KMS-11 (cell line): ENCODE data around the gene FOXA1.

Experiments used
- H2AFZ ChIP-seq: fragments of 200-600 bp; sonication (generic); 2 replicates; pipeline ENCODE4 v1.6.1; 2016; ENCODE audit warnings: antibody characterized with exemption, mixed run types, low read depth
- H3K27ac ChIP-seq: fragments of 200-600 bp; sonication (generic); 2 replicates; pipeline ENCODE4 v1.6.1; 2016; ENCODE audit warnings: mild to moderate bottlenecking, mixed run types
- H3K27me3 ChIP-seq: fragments of 200-600 bp; sonication (generic); 2 replicates; pipeline ENCODE4 v1.6.1; 2017; ENCODE audit warnings: mild to moderate bottlenecking, low read depth, mixed run types, moderate library complexity; ENCODE audit not compliant: insufficient read depth
- H3K36me3 ChIP-seq: fragments of 200-600 bp; sonication (generic); 2 replicates; pipeline ENCODE4 v1.6.1; 2017; ENCODE audit warnings: mild to moderate bottlenecking, mixed run types; ENCODE audit not compliant: insufficient read depth
- H3K4me1 ChIP-seq: fragments of 200-600 bp; sonication (generic); 2 replicates; pipeline ENCODE4 v1.6.1; 2016; ENCODE audit warnings: mild to moderate bottlenecking, low read depth, mixed run types; ENCODE audit not compliant: poor library complexity, severe bottlenecking
- H3K4me2 ChIP-seq: fragments of 200-600 bp; sonication (generic); 2 replicates; pipeline ENCODE4 v1.7.0; 2016; ENCODE audit warnings: mild to moderate bottlenecking, mixed run types
- H3K4me3 ChIP-seq: fragments of 200-600 bp; sonication (generic); IDR thresholded peaks from 2 replicates; pipeline ENCODE4 v1.6.1; 2017; ENCODE audit warnings: low read depth, low read length, mixed read lengths; ENCODE audit not compliant: insufficient read depth
- H3K79me2 ChIP-seq: fragments of 200-600 bp; sonication (generic); 2 replicates; pipeline ENCODE4 v1.6.1; 2016; ENCODE audit warnings: low read depth, mixed run types; ENCODE audit not compliant: insufficient read depth
- H3K9ac ChIP-seq: fragments of 200-600 bp; sonication (generic); 2 replicates; pipeline ENCODE4 v1.6.1; 2016; ENCODE audit warnings: mild to moderate bottlenecking, mixed run types
- H4K20me1 ChIP-seq: fragments of 200-600 bp; sonication (generic); 2 replicates; pipeline ENCODE4 v1.6.1; 2016; ENCODE audit warnings: mild to moderate bottlenecking, mixed run types; ENCODE audit not compliant: insufficient read depth
- CTCF ChIP-seq: fragments of 200-600 bp; sonication (generic); conservative IDR thresholded peaks from 2 replicates; pipeline ENCODE4 v1.6.1; 2017; ENCODE audit warnings: low read depth, mild to moderate bottlenecking, antibody characterized with exemption, low read length, moderate library complexity, mixed read lengths

FOXA1 gene

GRCh38 chr14:37545174-37545573, 49.9 kb downstream of the FOXA1 start:
- Histone ChIP-seq H3K9ac (no peak overlapping the region), H3K27me3 (no peaks in the 10 kb centered on the region), H3K4me3 (no peak overlapping the region), H3K4me1 (no peaks in the 10 kb centered on the region), H4K20me1 (no peaks in the 10 kb centered on the region), H2AFZ (no peak overlapping the region), H3K4me2 (no peak overlapping the region), H3K79me2 (no peaks in the 10 kb centered on the region), H3K27ac (no peak overlapping the region), H3K36me3 (no peaks in the 10 kb centered on the region)
- no peak for TF ChIP-seq CTCF

- no peak for TF ChIP-seq CTCF
- no peaks in the 10 kb centered on the region for H4K20me1 ChIP-seq
- no peak overlapping the region for H2AFZ ChIP-seq
- no peaks in the 10 kb centered on the region for H3K36me3 ChIP-seq
- H3K27me3 ChIP-seq: no peaks in the 10 kb centered on the region
- no peak overlapping the region for H3K9ac ChIP-seq
- H3K4me3 ChIP-seq: no peak overlapping the region
- no peaks in the 10 kb centered on the region for H3K4me1 ChIP-seq
- no peaks in the 10 kb centered on the region for H3K79me2 ChIP-seq
- H3K4me2 ChIP-seq: no peak overlapping the region
- H3K27ac ChIP-seq: no peak overlapping the region
These were observed 50.6 kb downstream of the FOXA1 start for GRCh38 chr14:37544407-37544806.

GRCh38 chr14:37539992-37540391, 55.1 kb downstream of the FOXA1 start:
- no peak overlapping the region for H3K27ac ChIP-seq
- no peaks in the 10 kb centered on the region for H4K20me1 ChIP-seq
- H3K4me3 ChIP-seq: no peak overlapping the region
- H2AFZ ChIP-seq: no peak overlapping the region
- H3K36me3 ChIP-seq: no peaks in the 10 kb centered on the region
- TF ChIP-seq CTCF: no peak
- H3K4me2 ChIP-seq: no peak overlapping the region
- H3K4me1 ChIP-seq: no peaks in the 10 kb centered on the region
- no peak overlapping the region for H3K9ac ChIP-seq
- no peaks in the 10 kb centered on the region for H3K27me3 ChIP-seq
- H3K79me2 ChIP-seq: no peaks in the 10 kb centered on the region
